Measurements from ENCODE around the gene GRM8.

GRM8 gene

GRCh38 chr7:126750207-126750911 is 502.4 kb downstream of the GRM8 start:
- in situ Hi-C loops (cut with MboI; ENCODE audit: low sequenced_read_pairs): no loop called here

DNA sequence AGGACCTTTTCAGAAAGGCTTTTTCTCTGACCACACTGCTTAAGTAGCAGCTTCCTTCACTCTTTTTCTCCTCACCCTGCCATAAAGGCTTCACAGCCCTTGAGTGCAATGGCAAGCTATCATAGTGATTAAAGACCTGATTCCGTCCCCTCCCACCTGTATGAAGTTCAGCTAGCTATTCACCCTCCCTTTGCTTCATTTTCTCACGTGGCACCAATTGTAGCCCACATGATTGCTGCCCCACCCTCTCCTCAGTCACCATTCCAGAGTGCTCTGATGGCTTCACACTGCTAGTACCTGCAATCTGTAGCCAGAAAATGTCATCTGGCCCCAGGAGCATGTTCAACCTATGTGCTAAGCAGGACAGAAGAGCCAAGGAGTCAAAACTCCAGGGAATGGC is 523.8 kb downstream of the GRM8 start:
- in situ Hi-C loops (cut with MboI; ENCODE audit: low sequenced_read_pairs): no loop called here

GRCh38 chr7:126727930-126728391 is 524.8 kb downstream of the GRM8 start:
- in situ Hi-C loops (cut with MboI; ENCODE audit: low sequenced_read_pairs): no loop called here

- in situ Hi-C loops (cut with MboI; ENCODE audit: low sequenced_read_pairs): no loop called here
These were observed 528.7 kb downstream of the GRM8 start for GRCh38 chr7:126723966-126724544.

GRCh38 chr7:126720232-126720631 is 532.5 kb downstream of the GRM8 start:
- in situ Hi-C loops (cut with MboI; ENCODE audit: low sequenced_read_pairs): no loop called here

DNA sequence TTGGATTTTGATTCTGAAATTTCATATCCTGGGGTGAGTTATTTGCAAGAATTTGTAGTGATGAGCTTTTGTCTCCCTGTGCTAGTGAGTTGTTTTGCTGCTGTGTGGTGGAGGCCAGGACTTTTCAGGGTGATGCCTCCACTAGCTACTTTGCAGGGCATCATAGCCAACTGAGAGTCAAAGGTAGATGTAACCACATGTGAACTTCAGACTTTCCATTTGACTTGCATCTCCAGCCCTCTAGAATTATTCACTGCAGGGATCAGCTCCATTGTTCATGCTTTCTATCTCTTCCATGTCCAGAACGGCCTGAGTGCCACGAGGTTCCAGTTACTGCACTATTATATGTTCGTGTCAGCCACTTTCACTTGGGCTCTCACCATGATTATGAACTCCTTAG is 534.3 kb downstream of the GRM8 start:
- in situ Hi-C loops (cut with MboI; ENCODE audit: low sequenced_read_pairs): no loop called here

DNA sequence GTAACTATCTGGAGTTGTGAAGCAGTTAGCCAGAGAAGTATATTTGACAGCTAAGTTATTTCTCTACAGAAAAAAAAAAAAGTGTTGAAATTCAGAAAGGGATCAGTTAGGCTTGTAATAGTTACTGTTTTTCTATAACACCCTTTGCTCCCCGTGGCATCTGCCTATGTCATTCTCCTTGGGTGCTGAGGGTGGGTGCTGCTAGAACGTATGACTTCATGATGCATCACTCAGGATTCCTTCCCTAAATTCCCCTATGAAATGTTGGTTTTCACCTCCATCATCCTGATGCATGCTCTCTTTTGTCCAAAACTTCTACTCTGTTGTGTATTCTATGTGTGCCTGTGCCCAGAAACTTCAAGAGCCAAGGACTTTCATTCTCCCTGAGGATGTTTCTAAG is 536.4 kb downstream of the GRM8 start:
- in situ Hi-C loops (cut with MboI; ENCODE audit: low sequenced_read_pairs): no loop called here

GRCh38 chr7:126715076-126715475 is 537.7 kb downstream of the GRM8 start:
- in situ Hi-C loops (cut with MboI; ENCODE audit: low sequenced_read_pairs): no loop called here

DNA sequence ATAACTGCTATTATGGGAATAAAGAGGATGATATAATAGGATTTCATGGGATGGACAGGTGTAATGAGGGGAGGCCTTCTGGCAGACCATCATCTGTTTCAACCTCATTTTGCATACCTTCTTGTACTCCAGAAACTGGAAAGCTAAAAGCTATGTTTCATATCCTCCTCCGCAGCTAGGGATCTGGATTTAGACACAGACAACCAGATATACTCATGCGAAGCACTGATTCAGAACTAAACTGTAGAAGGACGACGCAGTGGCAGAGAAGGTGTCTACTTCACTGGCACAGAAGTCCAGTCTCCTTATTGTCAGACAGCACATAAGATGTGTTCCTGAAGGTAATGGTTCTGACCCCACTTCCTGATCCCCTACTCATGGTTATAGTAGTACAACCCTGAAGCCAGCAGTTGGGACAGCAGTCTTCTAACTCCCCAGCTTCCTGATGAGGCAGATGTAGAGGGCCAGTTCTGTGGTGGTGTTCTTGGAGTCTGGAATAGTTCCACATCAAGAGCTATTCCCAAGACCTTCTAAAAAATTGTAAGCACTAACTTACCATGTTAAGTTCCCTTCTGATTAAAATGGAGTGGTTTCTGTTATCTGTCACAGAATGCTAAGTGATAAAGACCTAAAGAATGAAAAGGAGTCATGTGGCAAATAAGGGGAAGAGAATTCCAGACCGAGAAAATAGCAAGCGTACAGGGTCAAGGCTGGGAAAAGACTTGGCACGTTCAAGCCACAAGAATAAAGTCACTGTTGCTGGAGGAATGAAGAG is 550.3 kb downstream of the GRM8 start:
- in situ Hi-C loops (cut with MboI; ENCODE audit: low sequenced_read_pairs): no loop called here

DNA sequence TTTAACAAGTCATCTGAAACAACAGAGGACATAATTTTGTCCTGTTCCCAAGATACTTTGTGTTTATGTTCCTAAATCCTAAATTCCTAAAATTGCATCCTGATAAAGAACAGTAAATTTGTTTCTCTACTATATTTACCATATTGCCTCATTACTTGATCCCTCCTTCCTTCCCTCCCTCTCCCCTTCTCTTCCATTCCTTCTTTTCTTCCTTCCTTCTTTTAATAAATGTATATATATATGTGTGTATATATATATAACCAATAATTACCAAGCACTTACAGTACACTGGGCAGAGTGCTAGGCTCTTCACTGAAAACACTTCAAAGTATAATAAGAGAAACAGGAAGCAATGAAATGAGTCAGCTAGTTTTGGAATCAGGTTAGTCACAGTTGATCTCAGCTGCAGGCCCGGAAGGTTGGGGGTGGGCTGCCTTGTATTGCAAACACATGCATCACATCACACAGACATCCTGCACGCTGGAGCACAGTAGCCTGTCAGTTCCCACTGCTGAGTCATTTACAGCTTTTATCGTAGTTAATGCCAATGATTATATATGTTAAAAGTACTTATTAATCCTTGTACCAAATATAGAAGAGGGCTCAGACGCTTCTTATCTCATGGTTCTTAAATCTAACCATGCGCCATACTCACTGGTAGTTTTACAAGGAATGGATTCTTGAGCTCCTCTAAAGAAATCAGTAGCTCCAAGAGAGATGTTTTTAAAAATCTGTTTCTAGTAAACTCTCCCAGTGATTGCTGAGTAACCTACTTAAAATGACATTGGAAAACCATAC is 551.7 kb downstream of the GRM8 start:
- in situ Hi-C loops (cut with MboI; ENCODE audit: low sequenced_read_pairs): no loop called here

DNA sequence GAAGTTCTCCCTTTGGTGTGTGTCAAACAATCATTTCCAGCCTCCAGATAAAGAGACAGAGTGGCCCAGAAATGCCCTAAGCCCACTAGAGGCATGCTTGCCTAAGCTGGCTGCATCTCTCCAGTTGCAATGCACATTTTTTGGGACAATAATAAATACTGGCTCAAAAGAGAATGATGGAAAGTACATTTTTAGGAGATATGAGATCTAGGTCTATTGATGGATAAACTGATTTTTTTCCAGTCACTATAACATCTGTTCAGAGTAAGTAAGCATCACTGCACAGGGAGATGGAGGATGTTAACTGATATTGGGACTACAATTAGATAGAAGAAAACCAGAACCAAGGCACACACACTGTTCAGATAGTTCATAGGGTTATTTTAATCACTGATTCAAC is 553.0 kb downstream of the GRM8 start:
- in situ Hi-C loops (cut with MboI; ENCODE audit: low sequenced_read_pairs): no loop called here

DNA sequence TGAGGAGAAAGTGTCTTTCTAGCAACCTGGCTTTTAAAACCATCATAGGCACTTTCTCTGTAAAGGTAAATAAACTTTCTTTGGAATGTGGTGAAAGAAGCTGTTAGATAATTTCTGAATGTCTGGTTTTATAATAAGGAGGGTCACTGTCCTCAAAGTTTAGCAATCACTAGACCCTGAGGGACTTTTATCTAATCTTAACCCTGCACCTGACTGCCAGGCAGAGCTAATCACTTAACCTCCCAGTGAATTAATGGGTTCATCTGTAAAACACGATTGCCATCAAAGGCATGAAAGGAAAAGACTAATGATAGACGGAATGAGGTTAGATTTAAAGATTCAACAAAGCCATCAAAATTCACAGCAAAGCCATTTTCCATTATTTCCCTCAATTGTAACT is 553.8 kb downstream of the GRM8 start:
- in situ Hi-C loops (cut with MboI; ENCODE audit: low sequenced_read_pairs): no loop called here

DNA sequence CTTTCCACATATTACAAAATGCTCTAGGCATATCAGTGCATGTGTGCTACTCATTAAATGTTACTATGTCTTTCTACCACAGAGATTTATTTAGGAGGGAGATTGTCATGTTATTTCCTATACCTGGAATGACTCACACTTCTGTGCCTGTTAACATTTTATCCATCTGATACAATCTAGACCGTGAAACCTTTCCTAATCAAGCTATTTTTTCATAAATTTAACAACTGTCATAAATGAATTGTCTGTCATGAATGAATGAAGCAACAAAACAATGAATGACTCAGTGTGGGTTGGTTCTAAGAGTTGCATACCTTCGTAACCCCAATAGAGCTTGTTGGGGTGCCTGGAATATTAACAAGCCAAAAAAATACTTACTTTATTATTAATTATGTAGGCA is 554.3 kb downstream of the GRM8 start:
- in situ Hi-C loops (cut with MboI; ENCODE audit: low sequenced_read_pairs): no loop called here

- in situ Hi-C loops (cut with MboI; ENCODE audit: low sequenced_read_pairs): no loop called here
These were observed 556.3 kb downstream of the GRM8 start for GRCh38 chr7:126696256-126697038.

- in situ Hi-C loops (cut with MboI; ENCODE audit: low sequenced_read_pairs): no loop called here
These were observed 561.6 kb downstream of the GRM8 start for GRCh38 chr7:126690848-126691751.

GRCh38 chr7:126690104-126690503 is 562.6 kb downstream of the GRM8 start:
- in situ Hi-C loops (cut with MboI; ENCODE audit: low sequenced_read_pairs): no loop called here

GRCh38 chr7:126689037-126689436 is 563.7 kb downstream of the GRM8 start:
- in situ Hi-C loops (cut with MboI; ENCODE audit: low sequenced_read_pairs): no loop called here

GRCh38 chr7:126686474-126686873 is 566.3 kb downstream of the GRM8 start:
- in situ Hi-C loops (cut with MboI; ENCODE audit: low sequenced_read_pairs): no loop called here

DNA sequence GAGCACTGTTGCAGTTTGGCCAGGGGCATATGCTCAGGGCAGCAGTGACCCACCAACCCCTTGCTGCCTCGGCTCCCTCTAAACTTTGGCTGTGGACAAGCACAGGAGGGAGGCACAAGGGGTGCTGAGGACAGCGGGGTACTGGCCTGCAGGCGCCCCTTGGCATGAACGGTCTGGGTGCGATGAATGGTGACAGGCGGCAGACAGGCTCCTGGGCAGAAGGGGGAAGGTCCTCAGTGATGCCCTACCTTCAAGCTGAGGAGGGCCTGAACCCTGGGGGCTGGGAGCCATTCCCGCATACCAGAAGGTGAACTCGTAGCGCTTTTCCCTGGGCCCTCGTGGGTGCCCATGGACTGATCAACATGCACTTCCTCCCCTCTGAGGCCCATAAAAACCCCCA is 567.1 kb downstream of the GRM8 start:
- in situ Hi-C loops (cut with MboI; ENCODE audit: low sequenced_read_pairs): no loop called here

Measured in HL-60/S4 treated with retinoic acid at 250 ng/mL for 4 days and 3 days (cell line).